Measurements from ENCODE around the gene LINGO4.

- TF ChIP-seq, protein P1, sequence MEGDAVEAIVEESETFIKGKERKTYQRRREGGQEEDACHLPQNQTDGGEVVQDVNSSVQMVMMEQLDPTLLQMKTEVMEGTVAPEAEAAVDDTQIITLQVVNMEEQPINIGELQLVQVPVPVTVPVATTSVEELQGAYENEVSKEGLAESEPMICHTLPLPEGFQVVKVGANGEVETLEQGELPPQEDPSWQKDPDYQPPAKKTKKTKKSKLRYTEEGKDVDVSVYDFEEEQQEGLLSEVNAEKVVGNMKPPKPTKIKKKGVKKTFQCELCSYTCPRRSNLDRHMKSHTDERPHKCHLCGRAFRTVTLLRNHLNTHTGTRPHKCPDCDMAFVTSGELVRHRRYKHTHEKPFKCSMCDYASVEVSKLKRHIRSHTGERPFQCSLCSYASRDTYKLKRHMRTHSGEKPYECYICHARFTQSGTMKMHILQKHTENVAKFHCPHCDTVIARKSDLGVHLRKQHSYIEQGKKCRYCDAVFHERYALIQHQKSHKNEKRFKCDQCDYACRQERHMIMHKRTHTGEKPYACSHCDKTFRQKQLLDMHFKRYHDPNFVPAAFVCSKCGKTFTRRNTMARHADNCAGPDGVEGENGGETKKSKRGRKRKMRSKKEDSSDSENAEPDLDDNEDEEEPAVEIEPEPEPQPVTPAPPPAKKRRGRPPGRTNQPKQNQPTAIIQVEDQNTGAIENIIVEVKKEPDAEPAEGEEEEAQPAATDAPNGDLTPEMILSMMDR (IDR thresholded peaks at IDR 0.05), result no peak
- no peak for TF ChIP-seq POLR2A (IDR thresholded peaks at IDR 0.05)
Measured at GRCh38 chr1:151787689-151788088, 17.5 kb downstream of the LINGO4 start.
